Measurements from ENCODE around the gene AP3D1.
"Not testable (repeated sequence)": the region's sequence is repeated elsewhere in the genome, so short reads cannot be mapped to it uniquely, and the experiment has no call there.

Gene AP3D1

DNA sequence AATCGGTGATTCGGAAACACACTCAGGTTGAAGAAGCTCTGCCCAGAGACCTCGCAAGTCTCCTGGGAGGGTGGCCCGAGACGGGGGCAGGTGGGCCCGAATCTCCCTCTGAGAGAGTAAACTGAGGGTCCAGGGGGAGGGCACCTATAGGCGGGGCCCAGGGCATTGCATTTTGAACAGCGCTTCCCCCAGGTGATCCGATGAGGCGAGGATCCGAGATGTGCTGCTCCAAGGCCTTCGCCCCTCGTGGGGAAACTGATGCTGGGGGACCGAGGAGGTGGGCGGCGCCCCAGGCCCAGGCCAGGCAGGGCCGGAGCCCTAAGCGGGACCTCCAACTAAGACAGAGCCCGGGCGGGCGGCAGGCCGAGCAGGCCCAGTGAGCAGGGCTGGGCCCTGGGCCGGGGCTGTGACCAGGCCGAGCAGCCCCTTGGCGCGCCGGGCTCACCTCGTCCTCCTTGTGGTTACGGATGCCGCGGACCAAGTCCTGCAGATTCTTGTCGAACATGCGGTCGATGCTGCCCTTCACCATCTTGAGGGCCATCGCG, 500 bp downstream of the AP3D1 start:
- DNase-seq (ENCODE audit: low read depth, low spot score): no peak

DNA sequence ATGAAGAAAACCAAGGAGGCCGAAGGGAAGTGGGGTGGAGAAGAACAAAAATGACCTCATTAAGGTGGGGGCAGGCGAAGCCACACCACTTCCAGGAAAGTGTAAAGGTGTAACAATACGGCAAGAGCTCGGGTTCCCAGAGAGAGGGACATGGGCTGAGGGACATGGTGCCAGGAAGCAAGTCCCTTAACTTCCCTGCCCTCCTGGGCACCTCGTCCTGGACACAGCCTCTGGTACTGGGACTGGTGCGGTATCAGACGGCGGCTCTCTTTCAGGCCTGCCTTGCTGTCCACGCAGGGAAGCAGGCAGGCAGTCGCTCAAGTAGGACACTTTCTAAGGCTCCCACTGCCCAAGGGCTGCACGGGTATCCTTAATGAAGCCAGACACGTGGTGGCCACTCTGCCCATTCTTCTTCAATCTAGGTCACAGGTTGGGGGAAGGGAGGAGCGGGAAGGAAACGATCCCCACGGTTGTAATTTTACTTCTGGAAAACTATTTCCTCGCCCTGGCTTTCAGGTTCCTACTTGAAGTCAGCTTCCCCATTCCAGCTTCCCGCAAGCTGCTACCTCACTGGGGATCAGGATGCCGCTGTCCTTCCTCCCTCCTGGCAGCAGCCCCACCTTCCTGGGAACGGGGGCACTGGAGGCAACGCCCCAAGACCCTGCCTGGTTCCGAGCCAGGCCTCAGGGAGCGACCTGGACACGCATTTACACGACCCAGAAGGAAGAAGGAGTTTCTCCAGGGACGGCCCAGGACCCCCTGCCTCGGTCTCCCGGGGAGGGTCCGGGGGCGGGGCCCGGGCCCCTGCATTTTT, 1.2 kb downstream of the AP3D1 start:
- DNase-seq (ENCODE audit: low read depth, low spot score): no peak

DNA sequence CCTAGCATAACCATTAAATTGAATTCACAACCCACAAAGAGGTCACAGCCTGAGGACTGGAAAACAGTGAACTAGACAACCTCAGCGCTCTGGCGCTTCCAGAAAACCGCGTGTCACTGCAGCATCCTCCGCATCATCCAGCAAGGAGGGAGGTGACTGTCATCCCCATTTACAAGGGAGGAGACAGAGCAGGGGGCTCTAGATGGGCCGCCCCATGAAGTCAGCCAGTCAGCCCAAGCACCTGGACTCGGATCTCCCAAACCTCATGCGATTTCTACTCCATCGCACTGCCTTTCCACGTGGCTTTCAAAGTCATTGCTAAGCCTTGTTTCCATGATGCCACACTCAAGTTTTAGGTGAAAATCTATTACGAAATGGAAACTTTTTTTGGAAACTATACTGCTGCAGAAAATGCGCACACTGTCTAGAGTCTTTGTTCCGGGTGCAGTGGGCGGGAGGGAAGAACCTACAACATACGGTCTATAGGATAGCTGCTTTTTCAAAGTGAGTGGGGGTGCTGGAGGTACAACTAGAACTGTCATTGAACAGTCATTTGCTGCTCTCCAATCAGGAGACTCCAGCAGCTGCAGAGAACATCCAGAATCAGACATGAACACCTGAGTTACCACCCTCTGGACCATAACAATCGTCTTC, 2.8 kb downstream of the AP3D1 start:
- DNase-seq (ENCODE audit: low read depth, low spot score): no peak

DNA sequence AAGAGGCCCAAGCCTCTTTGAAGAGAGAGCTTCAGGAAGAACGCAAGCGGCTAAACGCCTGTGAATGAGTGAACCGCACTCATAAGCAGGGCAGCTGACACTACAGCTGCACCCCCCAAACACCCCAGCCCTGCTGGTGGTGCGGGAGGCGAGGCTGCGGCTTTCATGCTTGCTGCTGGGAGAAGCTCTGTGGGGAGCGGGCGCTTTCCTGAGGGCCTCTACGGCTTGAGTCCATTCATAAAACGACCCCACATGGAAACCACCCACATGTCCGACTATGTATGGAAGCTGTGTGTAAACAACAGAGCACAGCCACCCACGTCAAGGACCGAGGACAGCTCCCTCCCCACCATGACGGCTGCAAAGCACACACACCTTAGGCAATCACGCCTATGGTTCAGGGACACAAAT, 5.5 kb downstream of the AP3D1 start:
- DNase-seq (ENCODE audit: low read depth, low spot score): no peak

DNA sequence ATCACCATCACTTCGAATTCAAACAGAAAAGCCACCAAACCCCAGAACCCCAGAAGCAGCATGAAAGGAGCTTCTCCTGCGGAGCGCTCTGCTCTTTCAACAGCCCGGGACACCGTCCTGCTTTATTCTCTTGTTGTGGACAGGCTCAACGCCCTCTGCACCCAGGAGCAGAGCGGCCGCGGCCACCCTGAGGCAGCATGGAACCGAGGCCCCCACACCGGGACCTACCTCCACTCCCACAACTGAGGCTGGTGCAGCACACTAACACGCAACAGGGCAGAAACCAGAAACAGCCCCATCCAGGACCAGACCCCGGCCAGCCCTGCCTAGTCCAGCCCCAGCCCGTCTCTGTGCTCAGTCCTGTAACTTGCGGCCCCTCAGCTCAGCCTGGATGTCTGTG, 7.2 kb downstream of the AP3D1 start:
- DNase-seq (ENCODE audit: low read depth, low spot score): no peak

DNA sequence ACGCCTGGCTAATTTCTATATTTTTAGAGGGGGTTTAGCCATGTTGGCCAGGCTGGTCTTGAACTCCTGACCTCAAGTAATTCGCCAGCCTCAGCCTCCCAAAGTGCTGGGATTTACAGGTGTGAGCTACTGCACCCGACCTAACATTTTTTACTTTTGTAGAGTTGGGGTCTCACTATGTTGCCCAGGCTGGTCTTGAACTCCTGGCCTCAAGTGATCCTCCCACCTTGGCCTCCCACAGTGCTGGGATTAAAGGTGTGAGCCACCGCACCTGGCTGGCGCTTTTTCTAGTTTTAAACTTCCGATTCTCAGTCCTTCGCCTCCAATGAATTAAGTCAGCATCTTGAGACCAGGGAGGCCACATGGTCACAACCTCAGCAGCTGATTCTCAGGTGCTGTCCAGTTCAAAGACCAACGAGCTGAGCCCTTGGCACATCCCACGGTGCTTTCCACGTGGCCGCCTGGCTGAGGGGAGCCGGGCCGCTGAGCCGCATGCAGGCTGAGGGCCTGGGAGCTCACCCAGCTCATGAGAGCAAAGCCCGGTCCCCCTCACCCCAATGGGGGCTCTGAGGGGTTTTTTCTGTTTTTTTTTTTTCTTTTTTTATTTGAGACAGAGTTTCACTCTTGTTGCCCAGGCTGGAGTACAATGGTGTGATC, 9.1 kb downstream of the AP3D1 start:
- DNase-seq (ENCODE audit: low read depth, low spot score): no peak

DNA sequence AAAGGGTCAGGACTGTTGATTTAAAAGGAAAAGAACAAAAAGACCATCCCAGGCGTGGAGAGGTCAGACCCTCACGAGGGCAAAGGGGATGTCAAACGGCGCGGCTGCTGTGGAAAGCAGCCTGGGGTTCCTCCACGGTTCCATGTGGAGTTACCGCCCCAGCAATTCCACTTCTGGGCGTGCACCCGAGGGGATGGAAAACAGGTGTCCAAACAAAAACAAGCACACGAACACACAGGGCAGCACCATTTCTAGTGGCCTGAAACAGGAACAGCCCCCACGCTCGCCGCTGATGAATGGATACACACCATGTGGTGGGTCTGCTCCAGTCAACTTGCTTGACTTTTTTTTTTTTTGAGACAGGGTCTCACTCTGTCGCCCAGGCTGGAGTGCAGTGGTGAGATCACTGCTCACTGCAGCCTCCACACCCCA, 11.2 kb downstream of the AP3D1 start:
- DNase-seq (ENCODE audit: low read depth, low spot score): no peak

DNA sequence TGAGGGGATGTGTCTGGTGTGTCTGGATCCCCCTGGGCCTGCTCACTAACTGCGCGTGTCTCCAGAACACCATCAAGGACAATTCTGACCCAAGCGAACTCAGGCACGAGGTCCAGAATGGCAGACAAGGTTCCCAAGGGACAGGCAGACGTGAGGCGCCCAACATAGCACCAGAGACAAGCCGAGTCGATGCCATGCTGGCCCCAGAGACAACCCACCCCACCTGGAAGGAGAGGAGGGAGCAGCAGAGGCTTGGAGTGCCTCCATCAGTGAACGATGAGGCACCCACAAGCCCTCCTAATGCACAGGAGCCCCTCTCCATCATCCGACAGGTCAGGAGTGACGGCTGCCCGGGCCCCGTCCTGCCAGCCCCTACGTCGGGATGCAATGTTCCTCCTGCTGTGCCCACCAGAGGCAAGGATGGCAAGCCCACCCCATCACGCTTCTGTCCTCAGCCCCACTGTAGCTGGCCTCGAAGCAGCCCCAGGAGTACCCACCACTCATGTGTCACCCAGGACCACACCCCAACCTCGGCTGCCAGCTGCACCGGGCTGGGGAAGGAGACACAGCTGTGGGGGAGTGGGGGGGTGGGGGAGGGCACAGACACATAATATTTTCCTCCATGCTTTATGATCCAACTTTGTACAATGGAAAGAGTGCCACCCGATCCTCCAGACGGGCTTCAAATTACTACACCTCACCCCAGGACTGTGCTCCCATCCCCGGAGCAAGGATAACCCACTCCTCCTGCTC, 11.8 kb downstream of the AP3D1 start:
- no peak for DNase-seq (ENCODE audit: low read depth, low spot score)

DNA sequence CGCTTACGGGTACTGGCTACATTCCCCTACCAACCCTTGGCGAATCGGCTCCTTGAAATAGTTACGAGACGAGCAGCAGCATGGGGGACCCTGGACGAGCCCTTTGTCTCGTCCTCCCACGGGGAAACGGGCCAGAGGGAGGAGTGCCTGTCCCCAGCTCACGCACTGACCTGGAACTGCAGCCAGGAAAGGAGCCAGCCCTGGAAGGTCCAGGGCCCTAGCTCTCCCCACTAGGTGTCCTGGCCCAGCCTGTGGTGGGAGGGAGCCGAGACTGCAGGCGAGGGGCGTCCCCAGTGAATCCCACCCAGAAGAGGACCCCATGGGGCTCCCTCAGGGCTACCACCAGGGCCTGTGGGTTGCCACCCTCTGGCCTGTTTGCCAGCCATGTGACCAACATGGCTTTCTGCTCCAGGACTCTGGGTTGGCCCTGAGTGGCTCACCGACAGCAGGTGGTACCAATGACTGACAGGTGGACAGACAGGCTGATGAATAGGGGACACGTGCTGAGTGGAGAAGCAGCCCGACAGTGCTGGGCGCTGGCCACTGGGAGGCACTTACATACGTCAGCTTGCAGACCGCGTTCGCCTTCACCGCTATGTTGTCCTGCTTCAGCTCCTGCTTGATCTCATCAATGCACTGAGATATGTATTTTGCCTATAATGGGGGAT, 13.2 kb downstream of the AP3D1 start:
- no peak for DNase-seq (ENCODE audit: low read depth, low spot score)

DNA sequence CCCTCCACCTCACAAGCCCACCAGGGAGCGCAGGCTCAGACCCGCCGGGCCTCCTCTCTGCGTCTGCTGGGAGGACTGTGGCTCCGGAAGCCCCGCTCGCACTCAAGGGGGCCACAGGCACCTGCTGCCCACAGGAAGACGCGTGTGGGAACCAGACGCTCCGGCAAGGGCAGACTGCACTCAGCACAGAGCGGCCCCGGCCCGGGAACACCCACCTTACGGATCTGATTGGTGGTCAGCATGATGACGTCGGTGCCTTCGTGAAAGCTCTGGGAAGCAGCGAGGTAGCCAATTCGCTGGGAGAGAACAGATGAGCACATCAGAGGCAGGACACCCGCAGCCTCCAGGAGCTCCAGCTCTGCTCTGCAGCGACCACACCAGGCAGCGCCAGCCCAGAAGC, 14.6 kb downstream of the AP3D1 start:
- DNase-seq (ENCODE audit: low read depth, low spot score): no peak

DNA sequence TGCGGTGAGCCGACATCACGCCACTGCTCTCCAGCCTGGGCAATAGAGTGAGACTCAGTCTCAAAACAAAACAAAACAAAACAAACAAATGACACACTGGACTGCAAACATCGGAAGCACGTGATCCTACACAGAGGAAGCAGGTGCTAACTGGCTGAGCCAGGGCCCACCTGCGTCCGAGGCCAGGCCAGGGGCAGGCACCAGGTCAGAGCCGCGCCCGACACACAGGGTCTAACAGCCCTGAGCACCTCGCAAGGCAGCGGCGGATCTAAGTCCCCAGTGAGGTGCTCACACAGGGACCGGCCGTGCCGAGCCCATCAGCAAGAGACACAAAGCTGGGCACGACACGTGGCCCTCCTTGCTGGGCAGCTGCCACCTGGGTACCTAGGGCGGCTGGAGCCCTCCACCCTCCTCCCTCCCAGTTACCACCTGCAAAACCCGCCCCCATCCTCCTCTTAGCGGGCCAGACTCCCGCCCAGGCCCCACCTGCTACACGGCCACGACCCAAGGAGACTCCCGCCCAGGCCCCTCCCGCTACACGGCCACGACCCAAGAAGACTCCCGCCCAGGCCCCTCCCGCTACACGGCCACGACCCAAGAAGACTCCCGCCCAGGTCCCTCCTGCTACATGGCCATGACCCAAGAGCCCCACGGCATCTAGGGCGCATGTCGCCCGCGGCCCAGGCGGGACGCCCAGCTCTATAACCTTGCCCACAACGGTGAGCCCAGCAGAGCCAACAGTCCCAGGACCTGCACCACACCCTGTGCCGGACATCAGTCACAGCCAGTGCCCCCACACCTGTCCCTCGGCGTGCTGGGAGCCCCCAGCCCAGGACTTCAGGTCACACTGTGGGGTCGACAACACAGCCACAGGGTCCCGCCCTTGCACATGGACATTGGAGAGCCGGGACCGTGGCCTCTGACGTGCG, 15.6 kb downstream of the AP3D1 start:
- no peak for DNase-seq (ENCODE audit: low read depth, low spot score)

DNA sequence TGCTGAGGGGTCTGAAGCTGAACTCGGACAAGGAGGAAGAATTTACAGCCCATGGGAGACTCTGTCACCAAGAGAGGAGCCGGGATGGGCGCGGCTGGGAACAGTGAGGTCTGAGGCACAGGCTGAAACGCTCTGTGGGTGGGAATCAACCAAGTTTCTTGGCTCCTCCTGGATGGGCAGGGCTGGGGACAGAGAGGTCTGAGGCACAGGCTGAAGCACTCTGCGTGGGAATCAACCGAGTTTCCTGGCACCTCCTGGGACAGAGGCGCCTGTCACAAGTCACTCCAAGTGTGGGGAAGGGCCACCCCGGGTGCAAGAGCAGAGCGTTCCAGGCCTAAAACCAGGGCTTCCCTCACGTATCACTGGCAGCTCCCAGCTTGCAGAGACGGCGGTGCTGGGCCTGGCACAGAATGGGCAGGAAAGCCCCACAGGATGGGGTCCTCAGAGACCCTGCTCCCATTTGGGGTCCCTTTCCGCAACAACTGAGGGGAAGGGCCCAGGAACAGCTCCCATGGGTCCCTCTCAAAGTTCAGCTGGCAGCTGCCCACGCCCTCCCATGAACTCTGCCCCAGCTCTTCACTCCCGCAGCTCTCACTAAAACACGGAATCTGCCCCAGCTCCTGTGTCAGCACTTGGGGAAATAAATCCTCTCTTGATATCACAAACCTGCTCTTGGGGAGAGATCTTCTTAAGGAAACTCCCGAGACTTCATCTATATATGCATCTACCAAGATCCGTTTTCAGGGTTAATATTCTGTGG, 18.5 kb downstream of the AP3D1 start:
- no peak for DNase-seq (ENCODE audit: low read depth, low spot score)

DNA sequence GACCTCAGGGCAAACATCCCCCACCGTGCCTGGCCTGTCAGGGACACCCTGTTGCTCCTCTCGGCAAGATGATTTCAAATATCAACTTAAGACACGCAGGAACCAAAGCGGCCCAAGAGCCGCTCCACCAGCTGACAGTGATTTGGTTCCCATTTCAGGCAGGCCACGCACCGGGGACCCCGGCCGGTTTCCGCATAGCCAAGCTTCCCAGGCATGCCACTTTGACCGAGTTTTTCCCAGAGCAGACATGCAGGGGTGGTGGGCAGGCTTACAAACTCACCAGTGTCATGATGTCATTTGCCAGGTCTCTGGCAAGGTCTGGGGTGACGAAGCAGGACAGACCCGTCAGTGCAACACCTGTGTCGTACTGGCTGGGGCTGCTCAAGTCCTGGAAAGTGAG, 19.2 kb downstream of the AP3D1 start:
- DNase-seq (ENCODE audit: low read depth, low spot score): no peak

DNA sequence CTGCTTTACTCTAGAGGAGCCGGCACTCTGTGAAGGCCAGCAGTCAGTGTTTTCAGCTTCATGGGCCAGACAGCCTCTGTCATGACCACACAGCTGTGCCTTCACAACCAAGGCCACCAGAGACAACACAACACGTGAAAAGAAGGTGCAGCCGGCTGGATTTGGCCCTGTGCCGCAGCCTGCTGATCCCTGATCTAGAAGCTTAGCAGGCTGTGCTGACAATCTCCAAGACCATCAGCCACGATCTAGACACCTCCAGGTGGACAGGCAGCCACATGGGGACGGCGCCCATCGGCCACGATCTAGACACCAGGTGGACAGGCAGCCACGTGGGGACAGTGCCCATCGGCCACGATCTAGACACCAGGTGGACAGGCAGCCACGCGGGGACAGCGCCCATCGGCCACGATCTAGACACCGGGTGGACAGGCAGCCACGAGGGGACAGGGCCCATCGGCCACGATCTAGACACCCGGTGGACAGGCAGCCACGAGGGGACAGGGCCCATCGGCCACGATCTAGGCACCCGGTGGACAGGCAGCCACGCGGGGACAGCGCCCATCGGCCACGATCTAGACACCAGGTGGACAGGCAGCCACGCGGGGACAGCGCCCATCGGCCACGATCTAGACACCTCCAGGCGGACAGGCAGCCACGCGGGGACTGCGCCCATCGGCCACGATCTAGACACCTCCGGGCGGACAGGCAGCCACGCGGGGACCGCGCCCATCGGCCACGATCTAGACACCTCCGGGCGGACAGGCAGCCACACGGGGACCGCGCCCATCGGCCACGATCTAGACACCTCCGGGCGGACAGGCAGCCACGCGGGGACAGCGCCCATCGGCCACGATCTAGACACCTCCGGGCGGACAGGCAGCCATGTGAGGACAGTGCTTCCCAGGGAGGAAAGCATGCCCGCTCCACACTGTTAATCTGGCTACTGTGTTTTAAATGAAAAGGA, 20.1 kb downstream of the AP3D1 start:
- DNase-seq (ENCODE audit: low read depth, low spot score): not testable (repeated sequence)

DNA sequence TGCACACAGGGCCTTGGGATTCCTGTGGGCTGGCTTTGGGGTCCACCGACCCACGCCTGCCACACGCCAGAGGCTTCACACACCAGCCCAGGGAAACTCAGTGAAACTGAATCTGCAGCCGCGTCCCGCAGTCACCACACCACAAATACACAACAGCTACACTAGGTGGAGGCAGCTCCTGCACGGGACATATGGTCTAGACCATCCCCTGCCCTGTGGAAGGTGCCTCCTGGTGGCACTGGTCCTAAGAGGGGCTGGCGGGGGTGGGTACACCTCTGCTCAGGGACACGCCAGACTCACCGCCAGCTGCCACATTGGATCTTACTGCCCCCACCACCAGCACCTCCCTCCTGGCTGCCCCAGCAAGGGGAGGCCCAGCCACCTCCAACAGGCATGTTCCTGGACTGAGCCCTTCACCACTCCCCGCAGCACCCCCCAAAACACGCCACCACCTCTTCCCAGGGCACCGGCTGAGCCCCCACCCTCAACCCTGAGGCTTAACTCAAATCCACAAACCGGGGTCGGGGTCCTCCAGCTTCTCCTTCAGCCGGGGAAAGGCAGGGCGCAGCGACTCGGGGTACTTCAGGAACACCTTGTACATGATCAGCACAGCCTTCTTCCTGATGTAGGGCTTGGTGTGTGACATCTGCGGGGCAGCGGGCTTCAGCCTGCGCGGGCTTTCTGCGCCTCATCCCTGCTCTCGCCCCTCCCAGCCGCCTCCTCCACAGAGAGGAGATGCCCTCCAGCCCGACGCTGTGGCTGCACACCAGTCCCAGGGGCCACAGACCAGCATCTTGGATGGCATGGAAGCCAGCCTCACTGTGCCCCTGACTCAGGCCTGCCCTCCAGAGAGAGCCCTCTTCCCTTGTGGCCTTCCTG, 21.2 kb downstream of the AP3D1 start:
- no peak for DNase-seq (ENCODE audit: low read depth, low spot score)

DNA sequence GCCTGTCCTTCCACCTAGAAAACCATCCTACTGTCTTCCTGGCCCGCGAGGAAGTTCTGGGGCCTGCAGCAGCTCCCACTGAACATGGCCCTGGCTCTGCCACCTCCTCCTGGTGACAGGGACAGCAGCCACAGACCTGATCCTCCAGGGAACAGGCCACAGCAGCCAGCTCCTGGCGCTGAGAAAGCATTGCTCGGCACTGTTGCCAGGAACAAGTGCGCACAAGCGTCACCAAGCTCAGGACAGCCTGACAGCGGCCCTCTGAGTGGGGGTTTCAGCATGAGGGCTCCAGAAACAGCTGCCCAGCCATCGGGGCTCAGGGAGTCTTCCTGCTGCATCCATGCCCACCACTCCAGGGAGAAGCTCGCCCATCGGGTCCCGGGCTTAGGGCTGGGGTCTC, 21.9 kb downstream of the AP3D1 start:
- DNase-seq (ENCODE audit: low read depth, low spot score): no peak

DNA sequence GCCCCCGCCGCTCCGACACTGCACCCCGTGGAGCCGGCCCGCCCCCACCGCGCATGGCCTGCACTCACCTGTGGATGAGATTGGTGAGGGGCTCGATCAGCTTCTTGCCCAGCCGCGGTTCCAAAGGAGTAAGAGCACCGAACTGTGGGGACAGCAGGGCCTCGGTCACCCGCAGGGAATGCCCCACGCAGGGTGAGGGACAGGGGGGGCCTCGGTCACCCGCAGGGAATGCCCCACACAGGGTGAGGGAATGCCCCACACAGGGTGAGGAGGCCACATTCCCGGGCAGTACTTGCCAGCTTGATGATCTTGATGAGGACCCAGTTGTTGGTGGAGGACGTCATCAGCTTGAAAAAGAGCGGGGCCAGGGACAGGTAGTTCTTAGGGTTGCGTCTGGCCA, 22.3 kb downstream of the AP3D1 start:
- DNase-seq (ENCODE audit: low read depth, low spot score): no peak

Measured in activated CD4-positive, CD25-positive, alpha-beta regulatory T cell treated with anti-CD3 and anti-CD28 coated beads, Interleukin-2, amount 50 U/mL, for 16 hours (primary cell).